SK-N-SH (cell line): ENCODE data around the gene GNAT2. TPM values are rescaled to one million over a fixed set of nuclear protein-coding genes. Genes with fewer than 3 reads are reported as not detected.

Source experiments
- CTCF ChIA-PET: fragments of 300-600, 350-600 bp; formaldehyde crosslinking; extraction: SDS; loops from one replicate; lab custom pipeline; 2021; lab: Yijun Ruan, JAX
- POLR2A ChIA-PET: fragments of 350-600 bp; sonication (Branson Sonifier 250); formaldehyde crosslinking; extraction: SDS; loops from one replicate; lab custom pipeline; 2020; ENCODE audit warnings: antibody characterized with exemption, inconsistent platforms; lab: Yijun Ruan, JAX
- DNase-seq: peaks from one replicate; pipeline ENCODE4 v3.0.0; 2012
- H2AFZ ChIP-seq: fragments of 200-600 bp; sonication (generic); 2 replicates; pipeline ENCODE4 v1.8.1; 2016; ENCODE audit warnings: antibody characterized with exemption, mild to moderate bottlenecking, low read depth
- H3F3A ChIP-seq: fragments of 200-600 bp; sonication (generic); replicated peaks from 2 replicates; pipeline ENCODE3; 2016; ENCODE audit warnings: antibody characterized with exemption, mild to moderate bottlenecking; ENCODE audit not compliant: insufficient read depth
- H3K27ac ChIP-seq, 2 experiments: fragments of 200-500 bp in 1 of 2; fragments of 200-600 bp in 1 of 2; sonication (Bioruptor generic) in 1 of 2; sonication (generic), shearing (Covaris generic) in 1 of 2; 2 replicates each; pipeline versions ENCODE4 v1.5.1 to v1.6.1; 2014 to 2016; ENCODE audit warnings: low read depth in 2 of 2, inconsistent platforms in 1 of 2, low read length in 1 of 2, mild to moderate bottlenecking in 1 of 2, mixed read lengths in 1 of 2
- H3K27me3 ChIP-seq: fragments of 200-600 bp; sonication (generic), shearing (Covaris generic); 2 replicates; pipeline ENCODE4 v1.6.1; 2016; ENCODE audit warnings: mixed run types; ENCODE audit not compliant: insufficient read depth
- H3K36me3 ChIP-seq, 2 experiments: fragments of 200-500 bp in 1 of 2; fragments of 200-600 bp in 1 of 2; sonication (Bioruptor generic) in 1 of 2; sonication (generic) in 1 of 2; replicated peaks in 1 of 2; 2 replicates each; pipeline versions ENCODE3 to v1.5.1; 2014 to 2016; ENCODE audit warnings: low read length in 1 of 2, mild to moderate bottlenecking in 1 of 2; ENCODE audit not compliant: insufficient read depth in 2 of 2, control insufficient read depth in 1 of 2
- H3K4me1 ChIP-seq, 2 experiments: fragments of 200-500 bp in 1 of 2; fragments of 200-600 bp in 1 of 2; sonication (Bioruptor generic) in 1 of 2; sonication (generic), shearing (Covaris generic) in 1 of 2; 2 replicates each; pipeline versions ENCODE4 v1.5.1 to v1.6.1; 2014 to 2016; ENCODE audit warnings: low read depth in 1 of 2, low read length in 1 of 2, mixed run types in 1 of 2; ENCODE audit not compliant: insufficient read depth in 2 of 2, control insufficient read depth in 1 of 2
- H3K4me2 ChIP-seq: fragments of 200-600 bp; sonication (generic), shearing (Covaris generic); 2 replicates; pipeline ENCODE4 v1.6.1; 2017; ENCODE audit warnings: mixed run types
- H3K4me3 ChIP-seq, 2 experiments: fragments of 200-500 bp in 1 of 2; fragments of 200-600 bp in 1 of 2; sonication (Bioruptor generic) in 1 of 2; sonication (generic), shearing (Covaris generic) in 1 of 2; 2 replicates each; pipeline versions ENCODE4 v1.5.1 to v1.8.1; 2014 to 2016; ENCODE audit warnings: low read depth in 2 of 2, inconsistent platforms in 1 of 2, low read length in 1 of 2, mild to moderate bottlenecking in 1 of 2, mixed read lengths in 1 of 2, moderate library complexity in 1 of 2
- H3K79me2 ChIP-seq: fragments of 200-600 bp; sonication (generic); 2 replicates; pipeline ENCODE4 v1.8.1; 2017; ENCODE audit warnings: mild to moderate bottlenecking; ENCODE audit not compliant: insufficient read depth
- H3K9ac ChIP-seq: fragments of 200-600 bp; sonication (generic); 2 replicates; pipeline ENCODE4 v1.6.1; 2017; ENCODE audit warnings: mixed run types
- H3K9me2 ChIP-seq: fragments of 200-600 bp; sonication (generic); 2 replicates; pipeline ENCODE4 v1.6.1; 2017; ENCODE audit warnings: mixed run types
- H3K9me3 ChIP-seq: fragments of 200-600 bp; sonication (generic); 2 replicates; pipeline ENCODE4 v1.6.1; 2017; ENCODE audit warnings: mixed run types, mild to moderate bottlenecking, moderate library complexity
- H4K20me1 ChIP-seq: fragments of 200-600 bp; sonication (generic); 2 replicates; pipeline ENCODE4 v1.6.1; 2017; ENCODE audit warnings: mild to moderate bottlenecking, mixed run types; ENCODE audit not compliant: insufficient read depth
- CHD2 ChIP-seq: fragments of 150-350 bp; IDR thresholded peaks from 2 replicates; pipeline ENCODE4 v1.6.1; 2018; ENCODE audit warnings: low read length; ENCODE audit not compliant: partially characterized antibody
- EP300 ChIP-seq, 2 experiments: IDR thresholded peaks; 2 replicates each; pipeline versions ENCODE4 v1.4.0 to v1.6.1; 2012; ENCODE audit warnings: borderline replicate concordance in 1 of 2, low read depth in 1 of 2, low read length in 1 of 2
- EZH2phosphoT487 ChIP-seq: fragments of 200-600 bp; sonication (generic); IDR thresholded peaks from 2 replicates; pipeline ENCODE4 v1.6.1; 2017; ENCODE audit warnings: low read depth, mixed run types, mild to moderate bottlenecking, antibody characterized with exemption, moderate library complexity, borderline replicate concordance
- FOXJ3 ChIP-seq: sonication (generic); formaldehyde crosslinking; IDR thresholded peaks from 2 replicates; pipeline ENCODE4 v1.5.1; 2020; ENCODE audit warnings: mild to moderate bottlenecking, missing genetic modification reagents
- JUND ChIP-seq: IDR thresholded peaks from 2 replicates; pipeline ENCODE4 v1.4.0; 2012
- MXI1 ChIP-seq: IDR thresholded peaks from 2 replicates; pipeline ENCODE4 v1.6.1; 2012; ENCODE audit warnings: mild to moderate bottlenecking, low read depth, low read length, improper control_type of control experiment
- NFIC ChIP-seq: IDR thresholded peaks from 2 replicates; pipeline ENCODE4 v1.4.0; 2012; ENCODE audit warnings: borderline replicate concordance
- NRF1 ChIP-seq: IDR thresholded peaks from 2 replicates; pipeline ENCODE4 v1.6.1; 2012; ENCODE audit warnings: low read depth, mild to moderate bottlenecking, low read length
- POLR2AphosphoS5 ChIP-seq: IDR thresholded peaks from 2 replicates; pipeline ENCODE4 v1.6.1; 2012; ENCODE audit warnings: low read depth, low read length
- RAD21 ChIP-seq: IDR thresholded peaks from 2 replicates; pipeline ENCODE4 v1.6.1; 2012; ENCODE audit warnings: mild to moderate bottlenecking, low read length
- RCOR1 ChIP-seq: fragments of 150-350 bp; IDR thresholded peaks from 2 replicates; pipeline ENCODE4 v1.6.1; 2017; ENCODE audit warnings: antibody characterized with exemption, low read length
- SIN3A ChIP-seq: IDR thresholded peaks from 2 replicates; pipeline ENCODE4 v1.6.1; 2012; ENCODE audit warnings: low read depth, mild to moderate bottlenecking, low read length, moderate library complexity, borderline replicate concordance
- YY1 ChIP-seq: IDR thresholded peaks from 2 replicates; pipeline ENCODE4 v1.4.0; 2012; ENCODE audit warnings: low read depth, mild to moderate bottlenecking
- WGBS: methylation state at CpG from one replicate; pipeline ENCODE4 v1.1.6; 2017; ENCODE audit warnings: low lambda C conversion rate; 5-methylcytosine and 5-hydroxymethylcytosine counted together
- polyA plus RNA-seq, 3 experiments: library from polyadenylated mRNA; depleted of rRNA; stranded (reverse); fragments of >200 nt; gene quantifications; 2 replicates each; pipeline ENCODE4 v1.2.3, GENCODE V29; 2012
- TF ChIP-seq, protein P1 (sequence below): fragments of 200-600 bp; sonication (generic); IDR thresholded peaks from 2 replicates; pipeline ENCODE4 v1.6.1; 2017; ENCODE audit warnings: antibody characterized with exemption, mild to moderate bottlenecking, moderate library complexity
- TF ChIP-seq, protein P2 (sequence below): IDR thresholded peaks from 2 replicates; pipeline ENCODE4; 2012
- TF ChIP-seq, protein P3 (sequence below): IDR thresholded peaks from 2 replicates; pipeline ENCODE4 v1.4.0; 2012; ENCODE audit warnings: low read depth
- TF ChIP-seq, protein P4 (sequence below): IDR thresholded peaks from 2 replicates; pipeline ENCODE4 v1.4.0; 2012; ENCODE audit warnings: low read depth, borderline replicate concordance

Gene GNAT2
- polyA plus RNA-seq, 1 of the 3 experiments (the other 2 are of a cell fraction) = 0.16 TPM

DNA sequence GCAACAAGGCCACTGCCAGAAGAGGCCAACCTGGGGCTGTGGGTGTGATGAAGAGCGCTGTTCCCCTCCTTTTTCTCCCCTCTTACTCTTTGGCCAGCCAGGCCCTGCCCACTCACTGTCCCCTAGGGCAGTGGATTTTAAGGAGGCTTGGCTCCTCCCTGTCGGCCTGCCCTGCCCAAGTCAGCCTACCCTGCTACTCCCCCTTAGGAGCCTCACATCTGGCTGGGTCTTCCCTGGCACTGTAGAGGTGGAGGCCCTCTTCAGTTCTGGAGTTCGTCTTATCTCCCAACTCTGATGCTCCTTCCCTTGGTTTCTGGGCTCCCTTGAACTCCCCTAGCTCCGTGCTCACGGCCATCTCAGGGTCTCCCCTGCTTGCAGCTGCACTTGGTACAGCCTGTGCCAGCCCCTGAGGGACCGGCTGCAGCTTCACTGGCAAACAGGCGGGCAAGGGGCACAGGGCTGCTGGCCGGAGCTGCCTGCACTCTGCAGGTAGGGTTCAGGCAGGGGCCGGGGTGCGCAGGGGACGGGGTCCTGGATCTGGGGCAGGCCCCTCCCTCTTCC, 4.3 kb upstream of the GNAT2 start:
- peak overlapping the region; percentile 97; the same call in 1 of the 2 replicates for H3K4me2 ChIP-seq
- CTCF ChIA-PET = interaction anchor here (1.1 to 11.9 kb wide), 5 partner anchors 17 to 150 kb away, joined by 3 to 114 read pairs (median 7); no protein-coding TSS in a partner anchor
- H3K4me1 ChIP-seq = peaks cover 12 to 46% of the 10 kb centered on the region in 2 experiments; a peak in 3 of 4 replicates
- peak; percentile 73 for DNase-seq
- WGBS = 78% methylated on average over 8 of the region's 11 CpGs
- no peak overlapping the region for H3K9ac ChIP-seq
- H3K27me3 ChIP-seq = no peaks in the 10 kb centered on the region
- peaks cover 54% of the 10 kb centered on the region for H4K20me1 ChIP-seq
- no peak overlapping the region; a peak in 1 of 4 replicates for H3K4me3 ChIP-seq
- H3K9me3 ChIP-seq = no peaks in the 10 kb centered on the region
- H3K36me3 ChIP-seq = peaks cover 0 to 23% of the 10 kb centered on the region in 2 experiments
- peaks cover 57% of the 10 kb centered on the region for H3K79me2 ChIP-seq
- no peak overlapping the region for H2AFZ ChIP-seq
- TF ChIP-seq NFIC (no peak), MXI1 (no peak), SIN3A (no peak), JUND (no peak), FOXJ3 (CRISPR knock-in tag) (no peak)
- TF ChIP-seq, protein P1, sequence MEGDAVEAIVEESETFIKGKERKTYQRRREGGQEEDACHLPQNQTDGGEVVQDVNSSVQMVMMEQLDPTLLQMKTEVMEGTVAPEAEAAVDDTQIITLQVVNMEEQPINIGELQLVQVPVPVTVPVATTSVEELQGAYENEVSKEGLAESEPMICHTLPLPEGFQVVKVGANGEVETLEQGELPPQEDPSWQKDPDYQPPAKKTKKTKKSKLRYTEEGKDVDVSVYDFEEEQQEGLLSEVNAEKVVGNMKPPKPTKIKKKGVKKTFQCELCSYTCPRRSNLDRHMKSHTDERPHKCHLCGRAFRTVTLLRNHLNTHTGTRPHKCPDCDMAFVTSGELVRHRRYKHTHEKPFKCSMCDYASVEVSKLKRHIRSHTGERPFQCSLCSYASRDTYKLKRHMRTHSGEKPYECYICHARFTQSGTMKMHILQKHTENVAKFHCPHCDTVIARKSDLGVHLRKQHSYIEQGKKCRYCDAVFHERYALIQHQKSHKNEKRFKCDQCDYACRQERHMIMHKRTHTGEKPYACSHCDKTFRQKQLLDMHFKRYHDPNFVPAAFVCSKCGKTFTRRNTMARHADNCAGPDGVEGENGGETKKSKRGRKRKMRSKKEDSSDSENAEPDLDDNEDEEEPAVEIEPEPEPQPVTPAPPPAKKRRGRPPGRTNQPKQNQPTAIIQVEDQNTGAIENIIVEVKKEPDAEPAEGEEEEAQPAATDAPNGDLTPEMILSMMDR = no peak
- peak overlapping the region in 1 of 2 experiments; percentile 71; a peak in 2 of 4 replicates for H3K27ac ChIP-seq
- POLR2A ChIA-PET = interaction anchor here (1.3 to 2.9 kb wide), 2 partner anchors 14 to 76 kb away, joined by 7 to 16 read pairs; partner anchors contain the start of gene GNAI3
- no peaks in the 10 kb centered on the region for H3K9me2 ChIP-seq
- no peaks in the 10 kb centered on the region for H3F3A ChIP-seq

DNA sequence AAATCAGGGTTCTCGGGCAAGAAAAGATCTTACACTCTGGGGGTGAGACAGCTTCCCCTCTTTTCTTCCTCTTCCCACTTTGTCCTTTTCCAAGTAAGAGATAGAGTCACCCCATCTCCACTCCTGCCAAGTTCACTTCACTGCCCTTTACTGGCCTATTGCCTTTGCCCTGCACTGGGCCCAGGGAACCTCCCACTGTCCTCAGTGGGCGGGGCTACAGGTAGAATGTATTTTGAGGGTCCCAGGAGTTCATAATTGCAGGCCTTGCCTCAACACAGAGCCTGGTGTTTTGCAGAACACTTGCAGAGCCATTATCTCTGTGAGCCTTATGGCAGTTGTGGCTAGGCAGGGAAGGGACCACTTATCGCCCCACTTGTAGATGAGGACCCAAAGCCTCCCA, 3.5 kb upstream of the GNAT2 start:
- peaks cover 52% of the 10 kb centered on the region for H4K20me1 ChIP-seq
- H3K4me2 ChIP-seq = peak overlapping the region; percentile 97; the same call in 1 of the 2 replicates
- WGBS = 100% methylated on average over 1 of the region's 3 CpGs
- no peak for TF ChIP-seq CHD2
- TF ChIP-seq FOXJ3 (CRISPR knock-in tag) = no peak
- TF ChIP-seq EZH2phosphoT487 = no peak
- TF ChIP-seq NRF1 = no peak
- TF ChIP-seq RCOR1 = no peak
- TF ChIP-seq, protein P1 = no peak
- TF ChIP-seq, protein P2, sequence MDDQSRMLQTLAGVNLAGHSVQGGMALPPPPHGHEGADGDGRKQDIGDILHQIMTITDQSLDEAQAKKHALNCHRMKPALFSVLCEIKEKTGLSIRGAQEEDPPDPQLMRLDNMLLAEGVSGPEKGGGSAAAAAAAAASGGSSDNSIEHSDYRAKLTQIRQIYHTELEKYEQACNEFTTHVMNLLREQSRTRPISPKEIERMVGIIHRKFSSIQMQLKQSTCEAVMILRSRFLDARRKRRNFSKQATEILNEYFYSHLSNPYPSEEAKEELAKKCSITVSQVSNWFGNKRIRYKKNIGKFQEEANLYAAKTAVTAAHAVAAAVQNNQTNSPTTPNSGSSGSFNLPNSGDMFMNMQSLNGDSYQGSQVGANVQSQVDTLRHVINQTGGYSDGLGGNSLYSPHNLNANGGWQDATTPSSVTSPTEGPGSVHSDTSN = no peak
- TF ChIP-seq NFIC = no peak
- TF ChIP-seq RAD21 = no peak
- TF ChIP-seq EP300 (IDR thresholded peaks at IDR 0.05; ENCODE audit: borderline replicate concordance in 1 of 2, low read depth in 1 of 2, low read length in 1 of 2) = no peak
- TF ChIP-seq, protein P3, sequence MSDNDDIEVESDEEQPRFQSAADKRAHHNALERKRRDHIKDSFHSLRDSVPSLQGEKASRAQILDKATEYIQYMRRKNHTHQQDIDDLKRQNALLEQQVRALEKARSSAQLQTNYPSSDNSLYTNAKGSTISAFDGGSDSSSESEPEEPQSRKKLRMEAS = no peak
- no peak for TF ChIP-seq YY1
- no peak for TF ChIP-seq POLR2AphosphoS5
- TF ChIP-seq, protein P4, sequence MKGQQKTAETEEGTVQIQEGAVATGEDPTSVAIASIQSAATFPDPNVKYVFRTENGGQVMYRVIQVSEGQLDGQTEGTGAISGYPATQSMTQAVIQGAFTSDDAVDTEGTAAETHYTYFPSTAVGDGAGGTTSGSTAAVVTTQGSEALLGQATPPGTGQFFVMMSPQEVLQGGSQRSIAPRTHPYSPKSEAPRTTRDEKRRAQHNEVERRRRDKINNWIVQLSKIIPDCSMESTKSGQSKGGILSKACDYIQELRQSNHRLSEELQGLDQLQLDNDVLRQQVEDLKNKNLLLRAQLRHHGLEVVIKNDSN = no peak

More for the DNA sequence above, 3.5 kb upstream of the GNAT2 start:
- H3K9ac ChIP-seq = no peak overlapping the region
- H3K27ac ChIP-seq = peak overlapping the region in 1 of 2 experiments; percentile 71; a peak in 1 of 4 replicates
- POLR2A ChIA-PET = interaction anchor here (2.9 kb wide), 1 partner anchor 75 kb away, joined by 16 read pairs; the partner anchor contains the start of gene GNAI3
- DNase-seq = no peak
- no peak overlapping the region for H3K4me3 ChIP-seq
- no peaks in the 10 kb centered on the region for H3K27me3 ChIP-seq
- peaks cover 19 to 51% of the 10 kb centered on the region in 2 experiments; a peak in 3 of 4 replicates for H3K4me1 ChIP-seq
- H3K36me3 ChIP-seq = peaks cover 0 to 15% of the 10 kb centered on the region in 2 experiments
- peaks cover 57% of the 10 kb centered on the region for H3K79me2 ChIP-seq
- H3F3A ChIP-seq = peaks cover 2% of the 10 kb centered on the region
- no peaks in the 10 kb centered on the region for H3K9me2 ChIP-seq
- no peak overlapping the region for H2AFZ ChIP-seq
- CTCF ChIA-PET = interaction anchor here (1.1 to 11.9 kb wide), 3 partner anchors 17 to 91 kb away, joined by 3 to 114 read pairs (median 8); no protein-coding TSS in a partner anchor
- no peaks in the 10 kb centered on the region for H3K9me3 ChIP-seq
